ENCODE results near the gene SMAD9. TPM values are rescaled to one million over a fixed set of nuclear protein-coding genes. Genes with fewer than 3 reads are reported as not detected.

Gene SMAD9
- total RNA-seq, 1 experiment from 2014 or later = 1.1 TPM

DNA sequence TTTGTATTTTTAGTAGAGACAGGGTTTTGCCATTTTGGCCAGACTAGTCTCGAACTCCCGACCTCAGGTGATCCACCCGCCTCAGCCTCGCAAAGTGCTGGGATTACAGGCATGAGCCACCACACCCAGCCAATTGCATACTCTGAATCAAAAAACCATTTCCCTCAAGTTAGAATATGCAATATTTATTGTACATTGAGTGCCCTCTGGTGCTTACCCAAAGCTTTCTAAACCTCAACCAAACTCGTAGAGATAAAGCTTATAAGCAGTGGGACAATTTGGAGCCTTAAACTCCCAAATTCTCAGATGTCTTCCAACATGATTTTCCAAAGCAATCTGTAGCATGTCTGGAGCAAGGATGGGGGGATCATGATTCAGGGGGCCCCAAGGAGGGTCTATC is 78.6 kb downstream of the SMAD9 start:
- Histone ChIP-seq H2AK5ac (ENCODE audit: insufficient read length, low read length) (no peak overlapping the region), H3K9me3 (ENCODE audit: control insufficient read depth, low read depth, low read length) (no peaks in the 10 kb centered on the region), H3K4me1 (ENCODE audit: insufficient read depth, low read length) (peaks cover 4% of the 10 kb centered on the region; the same call in 1 of the 2 replicates), H2BK20ac (ENCODE audit: low read depth, low read length, poor library complexity, severe bottlenecking) (no peak overlapping the region), H3K79me1 (ENCODE audit: insufficient read depth, low read depth, low read length, poor library complexity, severe bottlenecking) (no peaks in the 10 kb centered on the region), H2BK120ac (ENCODE audit: low read depth, low read length, poor library complexity, severe bottlenecking) (no peak overlapping the region), H3K79me2 (ENCODE audit: insufficient read depth, low read length) (no peaks in the 10 kb centered on the region), H4K91ac (ENCODE audit: insufficient read length, low read depth, low read length) (no peak overlapping the region), H3K4ac (ENCODE audit: low read depth, low read length) (no peak overlapping the region), H3K27ac (ENCODE audit: insufficient read length, low read depth, low read length) (no peak overlapping the region), H3K9ac (ENCODE audit: extremely low read depth, insufficient read length, low read length) (no peak overlapping the region), H3K27me3 (ENCODE audit: insufficient read depth, low read length) (no peaks in the 10 kb centered on the region), H3K23ac (ENCODE audit: insufficient read length, low read depth, low read length) (no peak overlapping the region), H4K5ac (ENCODE audit: insufficient read length, low read depth, low read length) (no peak overlapping the region), H2AFZ (ENCODE audit: low read length) (no peak overlapping the region), H4K20me1 (ENCODE audit: control insufficient read depth, insufficient read depth, insufficient read length) (no peaks in the 10 kb centered on the region), H4K8ac (replicated peaks; ENCODE audit: insufficient read length, low read depth, low read length) (no peak overlapping the region), H2BK12ac (ENCODE audit: insufficient read length, low read depth, low read length) (no peak overlapping the region), H3K4me2 (ENCODE audit: insufficient read depth, insufficient read length, low read length) (no peak overlapping the region), H2BK5ac (ENCODE audit: insufficient read length, low read length) (no peak overlapping the region), H3K18ac (ENCODE audit: insufficient read length, low read depth, low read length) (no peak overlapping the region), H3K23me2 (ENCODE audit: insufficient read length, low read depth, low read length, poor library complexity, severe bottlenecking) (no peaks in the 10 kb centered on the region), H2BK15ac (ENCODE audit: low read depth, low read length) (no peak overlapping the region), H3K14ac (ENCODE audit: insufficient read depth, low read length) (no peak overlapping the region), H3T11ph (ENCODE audit: low read length) (no peak overlapping the region), H3K56ac (ENCODE audit: insufficient read length, low read depth, low read length) (no peak overlapping the region)
- WGBS (ENCODE audit: extremely low coverage, insufficient read length, low lambda C conversion rate) = no CpG with 5 or more reads among the region's 5 CpGs
- Mint-ChIP-seq H3K9me3 (no peaks in the 10 kb centered on the region), H3K36me3 (ENCODE audit: insufficient read depth in 1 of 3, low read depth in 3 of 3) (no peaks in the 10 kb centered on the region), H3K27ac (peak overlapping the region in 1 of 3 experiments; percentile 31; a peak in 1 of 7 replicates), H3K4me3 (no peak overlapping the region), H3K4me1 (peaks cover 24 to 28% of the 10 kb centered on the region in 2 experiments), H3K27me3 (ENCODE audit: low read depth) (no peaks in the 10 kb centered on the region)
- TF ChIP-seq, protein P1, sequence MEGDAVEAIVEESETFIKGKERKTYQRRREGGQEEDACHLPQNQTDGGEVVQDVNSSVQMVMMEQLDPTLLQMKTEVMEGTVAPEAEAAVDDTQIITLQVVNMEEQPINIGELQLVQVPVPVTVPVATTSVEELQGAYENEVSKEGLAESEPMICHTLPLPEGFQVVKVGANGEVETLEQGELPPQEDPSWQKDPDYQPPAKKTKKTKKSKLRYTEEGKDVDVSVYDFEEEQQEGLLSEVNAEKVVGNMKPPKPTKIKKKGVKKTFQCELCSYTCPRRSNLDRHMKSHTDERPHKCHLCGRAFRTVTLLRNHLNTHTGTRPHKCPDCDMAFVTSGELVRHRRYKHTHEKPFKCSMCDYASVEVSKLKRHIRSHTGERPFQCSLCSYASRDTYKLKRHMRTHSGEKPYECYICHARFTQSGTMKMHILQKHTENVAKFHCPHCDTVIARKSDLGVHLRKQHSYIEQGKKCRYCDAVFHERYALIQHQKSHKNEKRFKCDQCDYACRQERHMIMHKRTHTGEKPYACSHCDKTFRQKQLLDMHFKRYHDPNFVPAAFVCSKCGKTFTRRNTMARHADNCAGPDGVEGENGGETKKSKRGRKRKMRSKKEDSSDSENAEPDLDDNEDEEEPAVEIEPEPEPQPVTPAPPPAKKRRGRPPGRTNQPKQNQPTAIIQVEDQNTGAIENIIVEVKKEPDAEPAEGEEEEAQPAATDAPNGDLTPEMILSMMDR (conservative IDR thresholded peaks at IDR 0.05) = no peak
- no peak for DNase-seq
